Ovary (tissue), 3 donors: ENCODE measurements around the gene MRPL30.

ENCODE experiments used
- CTCF ChIP-seq, 3 donors: fragments of 450-650 bp in 2 of 3; fragments of 200-600 bp in 1 of 3; IDR thresholded peaks; one replicate each; pipeline versions ENCODE4 v1.5.1 to v1.8.0; 2016 to 2022; ENCODE audit warnings: antibody characterized with exemption in 3 of 3, mild to moderate bottlenecking in 1 of 3
- POLR2A ChIP-seq: fragments of 450-650 bp; IDR thresholded peaks from one replicate; pipeline ENCODE4 v1.6.1; 2017; ENCODE audit warnings: antibody characterized with exemption, mild to moderate bottlenecking, moderate library complexity
- donor health status: DM: no; HTN: no; CAD: no.

GRCh38 chr2:99140056-99140859 is 40.7 kb upstream of the MRPL30 start:
- TF ChIP-seq CTCF (IDR thresholded peaks at IDR 0.05) (no peak), POLR2A (no peak)
